Measurements from ENCODE around the gene NANS. TPM values are rescaled to one million over a fixed set of nuclear protein-coding genes. Genes with fewer than 3 reads are reported as not detected.
A peak's percentile ranks its signal among the peaks of the same experiment; 100 is the strongest.
"Not testable (repeated sequence)": the region's sequence is repeated elsewhere in the genome, so short reads cannot be mapped to it uniquely, and the experiment has no call there.

NANS gene
- polyA plus RNA-seq, 4 donors = 57.0 to 120 (median 75.6) TPM

DNA sequence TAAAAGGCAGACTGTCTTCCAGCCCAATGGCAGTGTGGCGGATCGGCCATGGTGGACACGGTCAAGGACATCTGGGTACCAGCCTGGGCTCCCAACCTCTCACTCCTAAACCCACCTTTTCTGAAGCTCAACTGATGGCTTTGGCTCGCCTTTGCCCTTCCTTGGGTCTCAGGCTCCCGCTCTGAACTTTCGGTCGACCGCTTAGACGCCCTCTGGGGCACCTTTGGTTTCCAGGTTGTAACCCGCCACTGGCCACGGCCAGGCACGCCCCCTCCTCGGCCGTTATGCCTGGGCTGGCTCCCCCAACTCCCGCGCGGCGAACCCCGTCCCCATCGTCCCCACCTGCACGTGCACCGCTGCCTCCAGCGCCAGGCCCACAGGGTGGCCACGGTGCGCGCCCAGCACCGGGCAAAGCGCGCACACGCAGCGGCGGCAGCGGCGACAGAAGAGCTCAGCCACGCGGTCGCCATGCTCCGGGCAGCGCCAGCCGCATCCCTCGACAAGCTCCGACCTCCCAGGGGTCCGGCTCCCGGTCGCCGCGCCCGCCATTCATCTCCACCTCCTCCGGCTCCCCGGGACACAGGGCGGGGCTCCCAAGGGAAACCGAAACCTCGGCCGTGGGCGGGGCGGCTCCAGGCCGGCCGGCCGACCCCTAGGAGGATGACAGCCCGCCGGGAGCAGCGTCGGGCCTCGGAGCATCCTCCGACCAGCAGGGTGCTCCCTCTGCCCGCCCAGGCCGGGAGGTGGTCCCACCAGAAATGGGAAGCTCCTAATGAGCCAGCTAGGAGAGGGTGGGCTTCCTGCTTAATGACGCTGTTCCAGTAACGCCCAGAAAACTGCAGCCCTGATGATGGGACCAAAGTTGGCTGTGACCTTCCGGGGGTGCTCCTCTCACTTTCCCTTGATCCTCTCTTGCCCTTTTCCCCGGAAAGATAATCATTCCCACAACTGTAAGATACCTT, 62.4 kb downstream of the NANS start, which contains the start of gene TRIM14:
TSS of gene TRIM14 (minus strand) at position 583 of the 962 bp plus-strand sequence. CDS start at position 549, 34 bp downstream.
- DNase-seq (peak; percentile 89 to 93), FAIRE-seq (no peak)
- no peaks in the 10 kb centered on the region for H3K9me3 ChIP-seq (ENCODE audit: control insufficient read depth in 2 of 2, insufficient read depth in 1 of 2, low read depth in 1 of 2, low read length in 1 of 2)
- H3K4me1 ChIP-seq (ENCODE audit: control insufficient read depth in 3 of 3, insufficient read depth in 2 of 3, low read depth in 1 of 3, low read length in 2 of 3) = peaks cover 0 to 29% (median 5%) of the 10 kb centered on the region in 3 donors
- peaks cover 0 to 48% (median 2%) of the 10 kb centered on the region in 3 donors for H3K36me3 ChIP-seq (ENCODE audit: control insufficient read depth in 3 of 3, insufficient read depth in 2 of 3, low read depth in 1 of 3, low read length in 3 of 3)
- peak within 1 kb of the TSS; percentile 66 to 75 (median 71) for H3K4me3 ChIP-seq (ENCODE audit: low read depth in 1 of 3, low read length in 3 of 3)
- WGBS, 3 donors = 1 to 3% (median 1%) methylated on average over 64 to 71 of the region's 71 CpGs
- H3K27me3 ChIP-seq (ENCODE audit: control insufficient read depth in 3 of 3, insufficient read depth in 3 of 3, low read length in 3 of 3) = no peaks in the 10 kb centered on the region
- H3K27ac ChIP-seq (ENCODE audit: low read depth in 1 of 3, low read length in 2 of 3) = peak within 1 kb of the TSS; percentile 89 to 99 (median 98)

DNA sequence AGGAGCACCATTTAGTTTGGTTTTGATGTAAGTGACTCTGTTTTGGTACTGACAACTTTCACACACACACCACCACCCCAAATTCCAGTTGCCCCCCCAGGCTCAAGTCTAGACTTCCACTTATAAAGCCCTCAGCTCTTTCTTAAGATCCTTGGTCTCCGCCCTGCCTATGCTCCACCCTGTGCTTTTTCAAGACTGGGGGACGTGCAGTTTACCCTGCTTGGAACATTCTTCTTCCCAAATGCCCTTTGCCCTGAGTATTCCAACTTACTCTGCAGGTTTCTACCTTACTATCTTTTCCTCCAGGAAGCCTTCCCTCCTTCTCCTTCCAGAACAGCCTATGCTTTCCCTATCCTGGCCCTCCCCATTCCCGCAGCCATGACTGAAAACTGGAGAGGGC, 63.9 kb downstream of the NANS start:
- 13 to 48% (median 40%) methylated on average over 3 of the region's 3 CpGs for WGBS, 3 donors
- Histone ChIP-seq H3K9me3 (ENCODE audit: control insufficient read depth in 2 of 2, insufficient read depth in 1 of 2, low read depth in 1 of 2, low read length in 1 of 2) (no peaks in the 10 kb centered on the region), H3K4me3 (ENCODE audit: low read depth in 1 of 3, low read length in 3 of 3) (no peak overlapping the region), H3K27ac (ENCODE audit: low read depth in 1 of 3, low read length in 2 of 3) (peak overlapping the region; percentile 89 to 94 (median 92)), H3K36me3 (ENCODE audit: control insufficient read depth in 3 of 3, insufficient read depth in 2 of 3, low read depth in 1 of 3, low read length in 3 of 3) (peaks cover 2 to 58% (median 6%) of the 10 kb centered on the region in 3 donors), H3K4me1 (ENCODE audit: control insufficient read depth in 3 of 3, insufficient read depth in 2 of 3, low read depth in 1 of 3, low read length in 2 of 3) (peaks cover 0 to 29% (median 5%) of the 10 kb centered on the region in 3 donors), H3K27me3 (ENCODE audit: control insufficient read depth in 3 of 3, insufficient read depth in 3 of 3, low read length in 3 of 3) (no peaks in the 10 kb centered on the region)
- DNase-seq (peak; percentile 91 to 96), FAIRE-seq (no peak)

DNA sequence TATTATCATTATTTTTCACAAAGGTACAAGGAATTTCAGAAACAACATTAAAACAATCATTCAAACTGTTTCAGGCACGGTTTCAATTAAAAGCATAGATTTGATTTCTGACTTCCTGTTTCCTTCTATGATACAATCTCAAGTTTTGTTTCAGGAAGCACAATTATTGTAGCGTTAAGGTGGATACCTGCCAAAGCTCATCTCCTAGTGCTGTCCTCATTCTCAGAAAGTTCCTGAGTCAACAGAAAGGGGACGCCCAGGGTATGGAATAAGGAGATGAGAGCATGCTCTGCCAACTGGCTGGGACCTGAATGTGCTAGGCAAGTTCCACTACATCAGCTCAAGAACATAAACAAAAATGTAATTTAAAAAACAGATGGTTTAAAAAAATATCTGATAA, 64.5 kb downstream of the NANS start:
- peak overlapping the region in 2 of 3 donors; percentile 85 to 89 for H3K27ac ChIP-seq (ENCODE audit: low read depth in 1 of 3, low read length in 2 of 3)
- 4 to 23% (median 12%) methylated on average over 3 of the region's 3 CpGs for WGBS, 3 donors
- H3K4me3 ChIP-seq (ENCODE audit: low read depth in 1 of 3, low read length in 3 of 3) = no peak overlapping the region
- H3K27me3 ChIP-seq (ENCODE audit: control insufficient read depth in 3 of 3, insufficient read depth in 3 of 3, low read length in 3 of 3) = no peaks in the 10 kb centered on the region
- H3K36me3 ChIP-seq (ENCODE audit: control insufficient read depth in 3 of 3, insufficient read depth in 2 of 3, low read depth in 1 of 3, low read length in 3 of 3) = peaks cover under 1 to 54% (median 6%) of the 10 kb centered on the region in 3 donors
- H3K9me3 ChIP-seq (ENCODE audit: control insufficient read depth in 2 of 2, insufficient read depth in 1 of 2, low read depth in 1 of 2, low read length in 1 of 2) = no peaks in the 10 kb centered on the region
- peak; percentile 19 for FAIRE-seq
- H3K4me1 ChIP-seq (ENCODE audit: control insufficient read depth in 3 of 3, insufficient read depth in 2 of 3, low read depth in 1 of 3, low read length in 2 of 3) = peaks cover 0 to 29% (median 5%) of the 10 kb centered on the region in 3 donors
- peak; percentile 72 to 82 for DNase-seq

DNA sequence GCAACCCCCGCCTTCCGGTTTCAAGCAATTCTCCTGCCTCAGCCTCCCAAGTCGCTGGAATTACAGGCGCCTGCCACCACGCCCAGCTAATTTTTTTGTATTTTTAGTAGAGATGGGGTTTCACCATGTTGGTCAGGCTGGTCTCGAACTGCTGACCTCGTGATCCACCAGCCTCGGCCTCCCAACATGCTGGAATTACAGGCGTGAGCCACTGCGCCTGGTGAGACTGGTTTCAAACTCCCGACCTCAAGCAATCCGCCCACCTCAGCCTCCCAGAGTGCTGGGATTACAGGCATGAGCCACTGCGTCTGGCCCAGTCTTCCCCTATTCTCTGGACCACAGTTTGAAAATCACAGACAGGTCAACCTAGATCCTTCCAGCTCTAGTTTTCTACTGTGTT, 67.6 kb downstream of the NANS start:
- H3K36me3 ChIP-seq (ENCODE audit: control insufficient read depth in 3 of 3, insufficient read depth in 2 of 3, low read depth in 1 of 3, low read length in 3 of 3) = peaks cover 7 to 73% (median 19%) of the 10 kb centered on the region in 3 donors

DNA sequence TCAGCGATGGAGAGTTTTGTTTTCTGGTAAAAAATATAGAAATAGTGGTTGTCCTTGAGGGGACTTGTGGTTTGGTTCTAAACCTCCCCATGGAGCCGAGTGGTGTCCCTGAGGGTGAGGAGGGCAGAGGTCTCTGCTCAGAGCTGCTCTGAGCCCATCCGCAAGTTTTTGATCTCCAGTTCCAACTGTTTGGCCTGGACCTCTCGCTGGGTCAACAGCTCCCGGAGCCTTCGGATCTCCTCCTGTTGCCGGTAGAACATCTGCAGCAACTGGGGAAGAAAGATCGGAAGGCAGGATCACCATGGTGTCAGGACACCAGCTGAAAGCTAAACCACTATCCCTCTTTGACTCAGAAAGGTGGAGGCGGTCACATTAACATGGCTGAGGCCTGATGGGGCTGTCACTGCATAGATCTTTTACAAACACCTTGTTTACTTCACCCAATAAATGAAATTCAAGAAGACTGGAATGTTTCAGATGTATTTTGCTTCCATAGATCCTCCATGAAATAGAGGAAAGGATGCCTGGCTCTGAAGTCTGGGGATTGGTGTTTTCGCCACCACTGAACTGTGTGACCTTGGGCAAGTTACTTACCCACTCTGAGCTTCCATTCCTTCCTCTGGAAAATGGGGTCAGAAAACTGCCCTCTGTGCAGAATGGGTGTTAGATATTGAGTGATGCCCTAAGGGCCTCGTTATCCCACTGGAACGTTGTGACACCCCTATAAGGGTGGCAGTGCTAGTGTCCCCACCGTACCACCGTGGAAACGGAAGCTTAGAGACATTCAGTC, 68.3 kb downstream of the NANS start:
- H3K4me1 ChIP-seq (ENCODE audit: control insufficient read depth in 3 of 3, insufficient read depth in 2 of 3, low read depth in 1 of 3, low read length in 2 of 3) = peaks cover 0 to 20% (median 0%) of the 10 kb centered on the region in 3 donors
- FAIRE-seq (no peak), DNase-seq (no peak)
- H3K27ac ChIP-seq (ENCODE audit: low read depth in 1 of 3, low read length in 2 of 3) = no peak overlapping the region
- H3K27me3 ChIP-seq (ENCODE audit: control insufficient read depth in 3 of 3, insufficient read depth in 3 of 3, low read length in 3 of 3) = no peaks in the 10 kb centered on the region
- WGBS, 3 donors = 93 to 95% (median 94%) methylated on average over 15 of the region's 15 CpGs
- peaks cover 7 to 80% (median 20%) of the 10 kb centered on the region in 3 donors for H3K36me3 ChIP-seq (ENCODE audit: control insufficient read depth in 3 of 3, insufficient read depth in 2 of 3, low read depth in 1 of 3, low read length in 3 of 3)
- H3K4me3 ChIP-seq (ENCODE audit: low read depth in 1 of 3, low read length in 3 of 3) = no peak overlapping the region
- H3K9me3 ChIP-seq (ENCODE audit: control insufficient read depth in 2 of 2, insufficient read depth in 1 of 2, low read depth in 1 of 2, low read length in 1 of 2) = no peaks in the 10 kb centered on the region

More for the DNA sequence above, 67.6 kb downstream of the NANS start:
- H3K27ac ChIP-seq (ENCODE audit: low read depth in 1 of 3, low read length in 2 of 3); DNase-seq; H3K27me3 ChIP-seq (ENCODE audit: control insufficient read depth in 3 of 3, insufficient read depth in 3 of 3, low read length in 3 of 3); FAIRE-seq; H3K9me3 ChIP-seq (ENCODE audit: control insufficient read depth in 2 of 2, insufficient read depth in 1 of 2, low read depth in 1 of 2, low read length in 1 of 2); H3K4me3 ChIP-seq (ENCODE audit: low read depth in 1 of 3, low read length in 3 of 3): not testable (repeated sequence)
- WGBS, 3 donors = 94 to 97% (median 97%) methylated on average over 13 of the region's 13 CpGs
- H3K4me1 ChIP-seq (ENCODE audit: control insufficient read depth in 3 of 3, insufficient read depth in 2 of 3, low read depth in 1 of 3, low read length in 2 of 3) = peaks cover 0 to 21% (median 0%) of the 10 kb centered on the region in 3 donors

DNA sequence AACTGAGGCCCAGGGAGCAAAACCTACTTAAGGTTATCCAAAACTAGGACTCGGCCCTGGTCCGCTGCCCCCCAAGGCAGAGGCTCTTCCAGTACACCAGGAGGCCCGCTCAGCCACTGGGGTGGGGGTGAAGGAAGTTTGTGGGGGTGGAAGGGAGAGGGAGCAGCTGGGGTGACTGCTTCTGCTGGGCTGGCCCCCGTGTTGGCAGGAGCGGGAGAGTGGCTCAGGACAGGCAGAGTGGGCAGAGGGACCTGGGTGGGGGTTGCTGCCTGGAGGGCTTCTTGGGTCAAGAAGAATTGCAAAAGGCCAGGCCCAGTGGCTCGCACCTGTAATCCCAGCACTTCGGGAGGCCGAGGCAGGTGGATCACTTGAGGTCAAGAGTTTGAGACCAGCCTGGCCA, 70.7 kb downstream of the NANS start:
- DNase-seq (no peak), FAIRE-seq (no peak)
- H3K27ac ChIP-seq (ENCODE audit: low read depth in 1 of 3, low read length in 2 of 3) = no peak overlapping the region
- peaks cover 7 to 95% (median 35%) of the 10 kb centered on the region in 3 donors for H3K36me3 ChIP-seq (ENCODE audit: control insufficient read depth in 3 of 3, insufficient read depth in 2 of 3, low read depth in 1 of 3, low read length in 3 of 3)
- H3K27me3 ChIP-seq (ENCODE audit: control insufficient read depth in 3 of 3, insufficient read depth in 3 of 3, low read length in 3 of 3) = no peaks in the 10 kb centered on the region
- WGBS, 3 donors = 95 to 100% (median 96%) methylated on average over 8 of the region's 8 CpGs
- H3K4me3 ChIP-seq (ENCODE audit: low read depth in 1 of 3, low read length in 3 of 3) = no peak overlapping the region
- no peaks in the 10 kb centered on the region for H3K4me1 ChIP-seq (ENCODE audit: control insufficient read depth in 3 of 3, insufficient read depth in 2 of 3, low read depth in 1 of 3, low read length in 2 of 3)
- H3K9me3 ChIP-seq (ENCODE audit: control insufficient read depth in 2 of 2, insufficient read depth in 1 of 2, low read depth in 1 of 2, low read length in 1 of 2) = no peaks in the 10 kb centered on the region

DNA sequence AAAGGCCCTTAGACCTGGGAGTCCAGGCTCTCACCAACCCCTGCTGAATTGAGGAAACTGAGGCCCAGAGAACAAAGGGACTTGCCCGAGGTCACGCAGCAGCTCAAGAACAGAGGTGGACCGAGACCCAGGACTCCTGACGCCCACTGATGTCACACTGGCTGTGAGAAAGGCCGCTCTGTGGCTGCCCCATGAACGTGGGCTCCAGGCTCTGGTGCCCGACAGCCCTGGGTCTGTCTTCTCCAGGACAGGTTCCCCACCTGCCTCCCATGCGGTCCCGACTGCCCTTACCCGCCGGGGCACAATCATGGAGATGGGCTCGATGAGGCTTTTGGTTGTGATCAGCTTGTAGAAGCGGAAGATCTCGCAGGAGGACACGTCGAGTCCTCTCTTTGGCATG, 71.8 kb downstream of the NANS start:
- 94 to 98% (median 97%) methylated on average over 16 of the region's 16 CpGs for WGBS, 3 donors
- no peaks in the 10 kb centered on the region for H3K4me1 ChIP-seq (ENCODE audit: control insufficient read depth in 3 of 3, insufficient read depth in 2 of 3, low read depth in 1 of 3, low read length in 2 of 3)
- H3K36me3 ChIP-seq (ENCODE audit: control insufficient read depth in 3 of 3, insufficient read depth in 2 of 3, low read depth in 1 of 3, low read length in 3 of 3) = peaks cover 7 to 95% (median 38%) of the 10 kb centered on the region in 3 donors
- FAIRE-seq = no peak
- H3K4me3 ChIP-seq (ENCODE audit: low read depth in 1 of 3, low read length in 3 of 3) = no peak overlapping the region
- H3K9me3 ChIP-seq (ENCODE audit: control insufficient read depth in 2 of 2, insufficient read depth in 1 of 2, low read depth in 1 of 2, low read length in 1 of 2) = no peaks in the 10 kb centered on the region
- no peaks in the 10 kb centered on the region for H3K27me3 ChIP-seq (ENCODE audit: control insufficient read depth in 3 of 3, insufficient read depth in 3 of 3, low read length in 3 of 3)
- no peak overlapping the region for H3K27ac ChIP-seq (ENCODE audit: low read depth in 1 of 3, low read length in 2 of 3)
- DNase-seq = no peak

DNA sequence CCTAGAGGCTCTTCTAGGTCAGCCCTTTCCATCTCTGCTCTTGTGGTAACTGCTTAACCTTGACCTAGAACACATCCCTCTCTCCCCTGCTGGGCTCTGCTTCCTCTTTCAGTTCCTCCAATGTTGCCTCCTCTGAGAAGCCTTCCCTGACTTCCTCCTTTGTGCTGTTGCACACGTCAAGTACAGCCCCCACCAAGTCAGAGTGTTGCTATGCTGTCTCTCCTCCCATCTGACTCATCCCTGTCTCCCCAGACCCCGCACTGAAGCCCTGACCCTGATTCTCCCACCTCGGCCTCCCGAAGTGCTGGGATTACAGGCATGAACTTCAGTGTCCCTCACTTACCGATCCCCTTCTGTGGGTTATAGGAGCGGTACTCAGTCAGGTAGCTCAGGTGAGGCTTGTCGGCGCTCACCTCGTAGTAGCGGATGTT, 72.9 kb downstream of the NANS start:
- H3K27ac ChIP-seq (ENCODE audit: low read depth in 1 of 3, low read length in 2 of 3) = no peak overlapping the region
- FAIRE-seq = no peak
- no peak for DNase-seq
- no peaks in the 10 kb centered on the region for H3K9me3 ChIP-seq (ENCODE audit: control insufficient read depth in 2 of 2, insufficient read depth in 1 of 2, low read depth in 1 of 2, low read length in 1 of 2)
- no peaks in the 10 kb centered on the region for H3K27me3 ChIP-seq (ENCODE audit: control insufficient read depth in 3 of 3, insufficient read depth in 3 of 3, low read length in 3 of 3)
- 85 to 91% (median 89%) methylated on average over 10 of the region's 10 CpGs for WGBS, 3 donors
- no peak overlapping the region for H3K4me3 ChIP-seq (ENCODE audit: low read depth in 1 of 3, low read length in 3 of 3)
- H3K4me1 ChIP-seq (ENCODE audit: control insufficient read depth in 3 of 3, insufficient read depth in 2 of 3, low read depth in 1 of 3, low read length in 2 of 3) = no peaks in the 10 kb centered on the region
- peaks cover 9 to 95% (median 38%) of the 10 kb centered on the region in 3 donors for H3K36me3 ChIP-seq (ENCODE audit: control insufficient read depth in 3 of 3, insufficient read depth in 2 of 3, low read depth in 1 of 3, low read length in 3 of 3)

Data from small intestine (tissue), 7 donors.